HEK293 (cell line): ENCODE data around the gene TMEM140.

Experiments
- AEBP2 ChIP-seq: fragments of 450-650 bp; formaldehyde crosslinking; IDR thresholded peaks from 2 replicates; pipeline ENCODE4 v1.5.1; 2016; ENCODE audit warnings: missing biosample characterization, missing genetic modification characterization, borderline replicate concordance
- BCL11B ChIP-seq: fragments of 450-650 bp; formaldehyde crosslinking; IDR thresholded peaks from 2 replicates; pipeline ENCODE4 v1.5.1; 2016; ENCODE audit warnings: low read depth, missing biosample characterization, missing genetic modification characterization
- KLF8 ChIP-seq: fragments of 450-650 bp; formaldehyde crosslinking; IDR thresholded peaks from 2 replicates; pipeline ENCODE4 v1.5.1; 2016; ENCODE audit warnings: missing biosample characterization, missing genetic modification characterization
- YY1 ChIP-seq: fragments of 450-650 bp; formaldehyde crosslinking; IDR thresholded peaks from 2 replicates; pipeline ENCODE4 v1.5.1; 2018; ENCODE audit warnings: missing biosample characterization, missing genetic modification characterization
- ZBTB17 ChIP-seq: fragments of 450-650 bp; formaldehyde crosslinking; IDR thresholded peaks from 2 replicates; pipeline ENCODE4 v1.5.1; 2016; ENCODE audit warnings: missing biosample characterization, missing genetic modification characterization
- ZBTB7A ChIP-seq: fragments of 450-650 bp; formaldehyde crosslinking; IDR thresholded peaks from 2 replicates; pipeline ENCODE4 v1.5.1; 2016; ENCODE audit warnings: low read depth, missing biosample characterization, missing genetic modification characterization
- ZFP41 ChIP-seq: fragments of 450-650 bp; formaldehyde crosslinking; IDR thresholded peaks from 2 replicates; pipeline ENCODE4 v1.5.1; 2016; ENCODE audit warnings: missing biosample characterization, missing genetic modification characterization, borderline replicate concordance
- ZNF501 ChIP-seq: fragments of 450-650 bp; formaldehyde crosslinking; IDR thresholded peaks from 2 replicates; pipeline ENCODE4 v1.5.1; 2016; ENCODE audit warnings: missing biosample characterization, missing genetic modification characterization
- ZNF677 ChIP-seq: fragments of 450-650 bp; IDR thresholded peaks from 2 replicates; pipeline ENCODE4 v1.5.0; 2018; ENCODE audit warnings: missing biosample characterization, mild to moderate bottlenecking, missing genetic modification characterization, moderate library complexity
- TF ChIP-seq, protein P1 (sequence below): fragments of 450-650 bp; formaldehyde crosslinking; IDR thresholded peaks from 2 replicates; pipeline ENCODE4 v1.5.1; 2016; ENCODE audit warnings: missing biosample characterization, missing genetic modification characterization
- TF ChIP-seq, protein P2 (sequence below): fragments of 450-650 bp; formaldehyde crosslinking; IDR thresholded peaks from 2 replicates; pipeline ENCODE4 v1.5.1; 2016; ENCODE audit warnings: missing biosample characterization, missing genetic modification characterization

DNA sequence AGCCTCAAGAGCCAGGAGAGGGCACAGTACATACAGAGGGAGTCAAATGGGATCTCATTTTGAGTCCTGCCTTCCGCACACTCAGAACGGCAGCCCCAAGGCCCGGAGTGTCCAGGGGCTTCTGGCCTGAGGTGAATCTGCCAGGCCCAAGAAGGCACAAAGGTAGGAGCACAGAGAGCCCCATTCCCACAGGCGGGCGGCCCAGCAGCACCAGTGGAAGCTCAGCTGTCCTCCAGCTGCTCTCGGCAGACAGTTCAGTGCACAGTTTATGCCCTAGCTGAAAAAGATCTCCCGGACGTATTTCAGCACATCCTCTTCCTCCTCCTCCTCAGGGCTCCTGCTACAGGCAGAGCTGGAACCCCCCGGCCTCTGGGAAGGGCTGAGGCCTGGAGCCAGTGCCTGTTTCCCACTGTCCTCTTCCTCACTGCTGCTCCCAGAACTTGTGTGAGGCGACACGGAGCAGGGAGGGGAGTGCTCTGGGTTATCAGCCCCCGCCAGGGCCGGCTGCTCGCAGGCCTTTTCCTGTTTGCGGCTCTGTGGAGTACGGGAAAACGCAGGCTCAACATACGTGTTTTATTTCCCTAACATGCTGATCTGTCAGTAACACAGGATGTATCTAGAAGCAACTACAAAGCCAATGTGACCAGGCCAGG is 18.6 kb downstream of the TMEM140 start:
- TF ChIP-seq ZBTB7A, result no peak
- no peak for TF ChIP-seq YY1
- no peak for TF ChIP-seq AEBP2 (tag by site-specific recombination)
- no peak for TF ChIP-seq ZNF677 (tag by site-specific recombination)
- TF ChIP-seq, protein P1, sequence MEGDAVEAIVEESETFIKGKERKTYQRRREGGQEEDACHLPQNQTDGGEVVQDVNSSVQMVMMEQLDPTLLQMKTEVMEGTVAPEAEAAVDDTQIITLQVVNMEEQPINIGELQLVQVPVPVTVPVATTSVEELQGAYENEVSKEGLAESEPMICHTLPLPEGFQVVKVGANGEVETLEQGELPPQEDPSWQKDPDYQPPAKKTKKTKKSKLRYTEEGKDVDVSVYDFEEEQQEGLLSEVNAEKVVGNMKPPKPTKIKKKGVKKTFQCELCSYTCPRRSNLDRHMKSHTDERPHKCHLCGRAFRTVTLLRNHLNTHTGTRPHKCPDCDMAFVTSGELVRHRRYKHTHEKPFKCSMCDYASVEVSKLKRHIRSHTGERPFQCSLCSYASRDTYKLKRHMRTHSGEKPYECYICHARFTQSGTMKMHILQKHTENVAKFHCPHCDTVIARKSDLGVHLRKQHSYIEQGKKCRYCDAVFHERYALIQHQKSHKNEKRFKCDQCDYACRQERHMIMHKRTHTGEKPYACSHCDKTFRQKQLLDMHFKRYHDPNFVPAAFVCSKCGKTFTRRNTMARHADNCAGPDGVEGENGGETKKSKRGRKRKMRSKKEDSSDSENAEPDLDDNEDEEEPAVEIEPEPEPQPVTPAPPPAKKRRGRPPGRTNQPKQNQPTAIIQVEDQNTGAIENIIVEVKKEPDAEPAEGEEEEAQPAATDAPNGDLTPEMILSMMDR, result no peak
- TF ChIP-seq ZNF501 (tag by site-specific recombination), result no peak
- no peak for TF ChIP-seq KLF8
- TF ChIP-seq, protein P2, sequence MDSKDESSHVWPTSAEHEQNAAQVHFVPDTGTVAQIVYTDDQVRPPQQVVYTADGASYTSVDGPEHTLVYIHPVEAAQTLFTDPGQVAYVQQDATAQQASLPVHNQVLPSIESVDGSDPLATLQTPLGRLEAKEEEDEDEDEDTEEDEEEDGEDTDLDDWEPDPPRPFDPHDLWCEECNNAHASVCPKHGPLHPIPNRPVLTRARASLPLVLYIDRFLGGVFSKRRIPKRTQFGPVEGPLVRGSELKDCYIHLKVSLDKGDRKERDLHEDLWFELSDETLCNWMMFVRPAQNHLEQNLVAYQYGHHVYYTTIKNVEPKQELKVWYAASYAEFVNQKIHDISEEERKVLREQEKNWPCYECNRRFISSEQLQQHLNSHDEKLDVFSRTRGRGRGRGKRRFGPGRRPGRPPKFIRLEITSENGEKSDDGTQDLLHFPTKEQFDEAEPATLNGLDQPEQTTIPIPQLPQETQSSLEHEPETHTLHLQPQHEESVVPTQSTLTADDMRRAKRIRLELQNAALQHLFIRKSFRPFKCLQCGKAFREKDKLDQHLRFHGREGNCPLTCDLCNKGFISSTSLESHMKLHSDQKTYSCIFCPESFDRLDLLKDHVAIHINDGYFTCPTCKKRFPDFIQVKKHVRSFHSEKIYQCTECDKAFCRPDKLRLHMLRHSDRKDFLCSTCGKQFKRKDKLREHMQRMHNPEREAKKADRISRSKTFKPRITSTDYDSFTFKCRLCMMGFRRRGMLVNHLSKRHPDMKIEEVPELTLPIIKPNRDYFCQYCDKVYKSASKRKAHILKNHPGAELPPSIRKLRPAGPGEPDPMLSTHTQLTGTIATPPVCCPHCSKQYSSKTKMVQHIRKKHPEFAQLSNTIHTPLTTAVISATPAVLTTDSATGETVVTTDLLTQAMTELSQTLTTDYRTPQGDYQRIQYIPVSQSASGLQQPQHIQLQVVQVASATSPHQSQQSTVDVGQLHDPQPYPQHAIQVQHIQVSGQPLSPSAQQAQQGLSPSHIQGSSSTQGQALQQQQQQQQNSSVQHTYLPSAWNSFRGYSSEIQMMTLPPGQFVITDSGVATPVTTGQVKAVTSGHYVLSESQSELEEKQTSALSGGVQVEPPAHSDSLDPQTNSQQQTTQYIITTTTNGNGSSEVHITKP (tag by site-specific recombination), result no peak
- no peak for TF ChIP-seq BCL11B (tag by site-specific recombination)
- TF ChIP-seq ZFP41 (tag by site-specific recombination), result no peak
- TF ChIP-seq ZBTB17 (tag by site-specific recombination), result no peak
